ENCODE data around the gene ALX4. TPM values are rescaled to one million over a fixed set of nuclear protein-coding genes. Genes with fewer than 3 reads are reported as not detected.

Gene ALX4
- polyA plus RNA-seq, 2 of the 4 experiments (the other 2 are of a cell fraction) = 1.00 to 5.6 TPM

DNA sequence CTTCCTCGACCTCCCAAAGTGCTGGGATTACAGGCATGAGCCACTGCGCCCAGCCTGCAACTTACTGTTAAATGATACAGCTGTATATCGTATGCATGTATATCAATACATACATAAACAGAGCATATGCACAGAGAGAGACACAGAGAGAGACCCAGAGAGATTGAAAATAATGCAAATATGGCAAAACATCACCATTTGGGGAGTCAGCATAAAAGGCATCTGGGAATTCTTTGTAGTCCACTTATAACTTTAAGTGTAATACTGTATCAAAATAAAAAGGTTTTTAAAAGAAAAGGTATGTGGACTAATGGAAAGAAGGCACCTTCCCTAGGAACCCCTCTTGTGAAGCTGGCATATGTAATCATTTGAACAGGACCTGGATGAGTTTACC is 21.8 kb downstream of the ALX4 start:
- H3K4me3 ChIP-seq = no peak overlapping the region
- peak overlapping the region; percentile 49; the same call in 2 of the 3 replicates for H3K4me2 ChIP-seq
- TF ChIP-seq ZSCAN20 (CRISPR knock-in tag; IDR thresholded peaks at IDR 0.05) (no peak), MAFK (IDR thresholded peaks at IDR 0.05; ENCODE audit: partially characterized antibody) (peak; percentile 51)
- ATAC-seq (no peak), DNase-seq (ENCODE audit: low read depth in 1 of 2, low spot score in 1 of 2) (no peak), FAIRE-seq (no peak)
- ChIA-PET POLR2A (no interaction called here), CTCF (interaction anchor here (0.6 to 9.1 kb wide), 9 partner anchors 10 to 329 kb away, joined by 3 to 152 read pairs (median 4); no protein-coding TSS in a partner anchor)
- peak overlapping the region; percentile 57 to 78; a peak in 5 of 6 replicates for H3K27ac ChIP-seq
- H3K4me1 ChIP-seq = peaks cover 47% of the 10 kb centered on the region
- no peaks in the 10 kb centered on the region for H3K9me3 ChIP-seq
- WGBS (ENCODE audit: missing lambda C conversion rate) = 62% methylated on average over 3 of the region's 3 CpGs

DNA sequence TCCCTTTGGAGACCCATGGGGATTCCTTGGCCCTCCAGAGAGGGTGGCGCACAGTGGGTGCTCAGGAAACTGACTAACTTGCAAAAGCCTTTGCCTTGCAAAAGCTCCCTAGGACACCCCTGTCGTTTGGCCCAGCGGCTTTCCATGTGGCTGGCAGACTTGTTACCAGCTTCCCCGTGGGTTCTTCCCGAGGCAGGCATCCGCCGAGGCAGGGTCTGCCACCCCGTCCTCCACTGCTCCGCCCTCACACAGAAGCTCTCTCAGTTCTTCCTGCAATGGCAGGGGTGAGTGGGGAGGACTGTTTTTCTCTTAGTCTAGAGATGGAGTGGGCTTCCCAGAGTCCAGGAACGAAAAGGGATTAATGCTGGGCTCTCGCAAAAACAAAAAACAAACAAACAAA is 23.0 kb downstream of the ALX4 start:
- peaks cover 47% of the 10 kb centered on the region for H3K4me1 ChIP-seq
- CTCF ChIA-PET = interaction anchor here (0.7 to 9.1 kb wide), 38 partner anchors 8 to 624 kb away, joined by 3 to 152 read pairs (median 6); partner anchors contain the start of genes ALX4, C11orf96 and CD82
- H3K4me3 ChIP-seq = no peak overlapping the region
- peak overlapping the region; percentile 57 to 78; a peak in 5 of 6 replicates for H3K27ac ChIP-seq
- peak overlapping the region; percentile 49 for H3K4me2 ChIP-seq
- DNase-seq (ENCODE audit: low read depth in 1 of 2, low spot score in 1 of 2) (no peak), ATAC-seq (no peak), FAIRE-seq (no peak)
- no peak for TF ChIP-seq POLR2A (IDR thresholded peaks at IDR 0.05; ENCODE audit: low read length)
- no peak for TF ChIP-seq SREBF2 (IDR thresholded peaks at IDR 0.05)
- no peak for TF ChIP-seq POLR2AphosphoS2 (conservative IDR thresholded peaks at IDR 0.05; ENCODE audit: low read length)
- TF ChIP-seq MAFK (IDR thresholded peaks at IDR 0.05; ENCODE audit: partially characterized antibody) = no peak
- TF ChIP-seq FOSL2 (IDR thresholded peaks at IDR 0.05) = no peak
- TF ChIP-seq FOSL2 (CRISPR knock-in tag; IDR thresholded peaks at IDR 0.05) = no peak
- TF ChIP-seq, protein P1, sequence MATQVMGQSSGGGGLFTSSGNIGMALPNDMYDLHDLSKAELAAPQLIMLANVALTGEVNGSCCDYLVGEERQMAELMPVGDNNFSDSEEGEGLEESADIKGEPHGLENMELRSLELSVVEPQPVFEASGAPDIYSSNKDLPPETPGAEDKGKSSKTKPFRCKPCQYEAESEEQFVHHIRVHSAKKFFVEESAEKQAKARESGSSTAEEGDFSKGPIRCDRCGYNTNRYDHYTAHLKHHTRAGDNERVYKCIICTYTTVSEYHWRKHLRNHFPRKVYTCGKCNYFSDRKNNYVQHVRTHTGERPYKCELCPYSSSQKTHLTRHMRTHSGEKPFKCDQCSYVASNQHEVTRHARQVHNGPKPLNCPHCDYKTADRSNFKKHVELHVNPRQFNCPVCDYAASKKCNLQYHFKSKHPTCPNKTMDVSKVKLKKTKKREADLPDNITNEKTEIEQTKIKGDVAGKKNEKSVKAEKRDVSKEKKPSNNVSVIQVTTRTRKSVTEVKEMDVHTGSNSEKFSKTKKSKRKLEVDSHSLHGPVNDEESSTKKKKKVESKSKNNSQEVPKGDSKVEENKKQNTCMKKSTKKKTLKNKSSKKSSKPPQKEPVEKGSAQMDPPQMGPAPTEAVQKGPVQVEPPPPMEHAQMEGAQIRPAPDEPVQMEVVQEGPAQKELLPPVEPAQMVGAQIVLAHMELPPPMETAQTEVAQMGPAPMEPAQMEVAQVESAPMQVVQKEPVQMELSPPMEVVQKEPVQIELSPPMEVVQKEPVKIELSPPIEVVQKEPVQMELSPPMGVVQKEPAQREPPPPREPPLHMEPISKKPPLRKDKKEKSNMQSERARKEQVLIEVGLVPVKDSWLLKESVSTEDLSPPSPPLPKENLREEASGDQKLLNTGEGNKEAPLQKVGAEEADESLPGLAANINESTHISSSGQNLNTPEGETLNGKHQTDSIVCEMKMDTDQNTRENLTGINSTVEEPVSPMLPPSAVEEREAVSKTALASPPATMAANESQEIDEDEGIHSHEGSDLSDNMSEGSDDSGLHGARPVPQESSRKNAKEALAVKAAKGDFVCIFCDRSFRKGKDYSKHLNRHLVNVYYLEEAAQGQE (IDR thresholded peaks at IDR 0.05) = no peak
- TF ChIP-seq, protein P2, sequence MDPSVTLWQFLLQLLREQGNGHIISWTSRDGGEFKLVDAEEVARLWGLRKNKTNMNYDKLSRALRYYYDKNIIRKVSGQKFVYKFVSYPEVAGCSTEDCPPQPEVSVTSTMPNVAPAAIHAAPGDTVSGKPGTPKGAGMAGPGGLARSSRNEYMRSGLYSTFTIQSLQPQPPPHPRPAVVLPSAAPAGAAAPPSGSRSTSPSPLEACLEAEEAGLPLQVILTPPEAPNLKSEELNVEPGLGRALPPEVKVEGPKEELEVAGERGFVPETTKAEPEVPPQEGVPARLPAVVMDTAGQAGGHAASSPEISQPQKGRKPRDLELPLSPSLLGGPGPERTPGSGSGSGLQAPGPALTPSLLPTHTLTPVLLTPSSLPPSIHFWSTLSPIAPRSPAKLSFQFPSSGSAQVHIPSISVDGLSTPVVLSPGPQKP (IDR thresholded peaks at IDR 0.05; ENCODE audit: low read depth, low read length) = no peak
- TF ChIP-seq NR3C1 (IDR thresholded peaks at IDR 0.05) = no peak
- no peak for TF ChIP-seq RCOR1 (IDR thresholded peaks at IDR 0.05; ENCODE audit: low read depth, low read length)
- TF ChIP-seq, protein P3, sequence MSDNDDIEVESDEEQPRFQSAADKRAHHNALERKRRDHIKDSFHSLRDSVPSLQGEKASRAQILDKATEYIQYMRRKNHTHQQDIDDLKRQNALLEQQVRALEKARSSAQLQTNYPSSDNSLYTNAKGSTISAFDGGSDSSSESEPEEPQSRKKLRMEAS (IDR thresholded peaks at IDR 0.05) = no peak
- no peak for TF ChIP-seq RNF2 (IDR thresholded peaks at IDR 0.05; ENCODE audit: borderline replicate concordance, low read depth)
- no peaks in the 10 kb centered on the region for H3K9me3 ChIP-seq
- POLR2A ChIA-PET = no interaction called here
- WGBS (ENCODE audit: missing lambda C conversion rate) = 89% methylated on average over 11 of the region's 11 CpGs

DNA sequence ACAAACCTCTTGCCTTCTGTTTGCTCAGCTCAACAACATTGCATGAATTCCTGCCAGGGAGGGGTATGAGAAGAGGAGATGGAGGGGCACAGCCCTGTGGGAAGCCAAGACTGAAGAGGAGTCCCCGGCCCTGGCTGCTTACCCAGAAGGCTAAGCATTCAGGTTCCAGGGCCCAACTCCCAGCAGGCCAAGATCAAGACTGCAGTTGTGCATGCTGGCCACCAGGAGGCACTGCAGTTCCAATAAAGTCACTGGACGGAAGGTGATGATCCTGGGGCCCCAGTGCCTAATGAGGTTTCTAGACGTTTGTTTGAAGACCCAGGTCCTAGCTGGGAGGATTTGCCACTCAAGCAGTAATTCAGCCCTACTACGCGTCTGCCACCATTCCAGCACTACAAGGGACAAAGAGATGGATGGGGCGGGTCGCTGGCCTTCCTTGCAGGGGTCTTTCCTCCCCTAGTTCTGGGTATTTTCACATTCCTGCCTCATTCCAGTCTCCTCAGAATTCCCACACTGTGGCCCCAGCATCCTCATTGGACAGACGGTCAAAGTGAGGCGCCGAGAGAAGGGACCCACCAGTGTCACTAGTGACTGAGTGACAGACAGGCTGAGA is 23.6 kb downstream of the ALX4 start:
- Histone ChIP-seq H3K4me2 (no peak overlapping the region; the same call in 2 of the 3 replicates), H3K9me3 (no peaks in the 10 kb centered on the region), H3K27ac (peak overlapping the region; percentile 57 to 78; a peak in 5 of 6 replicates), H3K4me3 (no peak overlapping the region), H3K4me1 (peaks cover 47% of the 10 kb centered on the region)
- peak; percentile 70 to 89 for DNase-seq (ENCODE audit: low read depth in 1 of 2, low spot score in 1 of 2)
- peak; percentile 97 for TF ChIP-seq SMC3 (IDR thresholded peaks at IDR 0.05)
- TF ChIP-seq, protein P4, sequence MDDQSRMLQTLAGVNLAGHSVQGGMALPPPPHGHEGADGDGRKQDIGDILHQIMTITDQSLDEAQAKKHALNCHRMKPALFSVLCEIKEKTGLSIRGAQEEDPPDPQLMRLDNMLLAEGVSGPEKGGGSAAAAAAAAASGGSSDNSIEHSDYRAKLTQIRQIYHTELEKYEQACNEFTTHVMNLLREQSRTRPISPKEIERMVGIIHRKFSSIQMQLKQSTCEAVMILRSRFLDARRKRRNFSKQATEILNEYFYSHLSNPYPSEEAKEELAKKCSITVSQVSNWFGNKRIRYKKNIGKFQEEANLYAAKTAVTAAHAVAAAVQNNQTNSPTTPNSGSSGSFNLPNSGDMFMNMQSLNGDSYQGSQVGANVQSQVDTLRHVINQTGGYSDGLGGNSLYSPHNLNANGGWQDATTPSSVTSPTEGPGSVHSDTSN (IDR thresholded peaks at IDR 0.05) = no peak
- no peak for TF ChIP-seq RARB (CRISPR knock-in tag; IDR thresholded peaks at IDR 0.05)
- peak; percentile 95 to 96 for TF ChIP-seq RAD21 (conservative IDR thresholded peaks at IDR 0.05 in 1 of 2, IDR thresholded peaks at IDR 0.05 in 1 of 2)
- TF ChIP-seq, protein P5, sequence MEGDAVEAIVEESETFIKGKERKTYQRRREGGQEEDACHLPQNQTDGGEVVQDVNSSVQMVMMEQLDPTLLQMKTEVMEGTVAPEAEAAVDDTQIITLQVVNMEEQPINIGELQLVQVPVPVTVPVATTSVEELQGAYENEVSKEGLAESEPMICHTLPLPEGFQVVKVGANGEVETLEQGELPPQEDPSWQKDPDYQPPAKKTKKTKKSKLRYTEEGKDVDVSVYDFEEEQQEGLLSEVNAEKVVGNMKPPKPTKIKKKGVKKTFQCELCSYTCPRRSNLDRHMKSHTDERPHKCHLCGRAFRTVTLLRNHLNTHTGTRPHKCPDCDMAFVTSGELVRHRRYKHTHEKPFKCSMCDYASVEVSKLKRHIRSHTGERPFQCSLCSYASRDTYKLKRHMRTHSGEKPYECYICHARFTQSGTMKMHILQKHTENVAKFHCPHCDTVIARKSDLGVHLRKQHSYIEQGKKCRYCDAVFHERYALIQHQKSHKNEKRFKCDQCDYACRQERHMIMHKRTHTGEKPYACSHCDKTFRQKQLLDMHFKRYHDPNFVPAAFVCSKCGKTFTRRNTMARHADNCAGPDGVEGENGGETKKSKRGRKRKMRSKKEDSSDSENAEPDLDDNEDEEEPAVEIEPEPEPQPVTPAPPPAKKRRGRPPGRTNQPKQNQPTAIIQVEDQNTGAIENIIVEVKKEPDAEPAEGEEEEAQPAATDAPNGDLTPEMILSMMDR (IDR thresholded peaks at IDR 0.05) = peak; percentile 91
- CTCF ChIA-PET = interaction anchor here (0.6 to 9.1 kb wide), 64 partner anchors 9 to 641 kb away, joined by 3 to 152 read pairs (median 5); partner anchors contain the start of genes ALX4, C11orf96 and CD82
- peak; percentile 65 for FAIRE-seq
- 60% methylated on average over 10 of the region's 10 CpGs for WGBS (ENCODE audit: missing lambda C conversion rate)
- POLR2A ChIA-PET = interaction anchor here (0.7 kb wide), 1 partner anchor 31 kb away, joined by 3 read pairs; no protein-coding TSS in a partner anchor
- ATAC-seq = peak; percentile 78 to 88; a peak in 4 of 6 replicates

Measured in A549 (cell line).